GM12878 (cell line): ENCODE data around the gene PIP4K2B. TPM values are rescaled to one million over a fixed set of nuclear protein-coding genes. Genes with fewer than 3 reads are reported as not detected.

Experiments
- ATAC-seq: fragments of 200-7000 bp; cut with Tn5 transposase; 3 replicates; pipeline ENCODE4 v1.9.1; 2020; ENCODE audit warnings: mild to moderate bottlenecking, moderate library complexity
- BruUV-seq: library from RNA; stranded (reverse); fragments of 400-500 nt; replicated peaks from 2 replicates; lab custom pipeline; 2021; lab: Mats Ljungman, UMichigan
- CTCF ChIA-PET: fragments of 300-600 bp; sonication (Branson Sonifier 250); formaldehyde crosslinking; extraction: SDS; loops from one replicate; lab custom pipeline; 2021; ENCODE audit warnings: inconsistent platforms; lab: Yijun Ruan, JAX
- POLR2A ChIA-PET: fragments of 350-600 bp; formaldehyde crosslinking; extraction: SDS; loops from one replicate; lab custom pipeline; 2021; ENCODE audit warnings: inconsistent platforms; lab: Charles Lee
- RAD21 ChIA-PET: fragments of 300-600 bp; sonication (Branson Sonifier 250); formaldehyde crosslinking; loops from one replicate; lab custom pipeline; 2023; ENCODE audit warnings: antibody characterized with exemption; ENCODE audit not compliant: unreplicated experiment; lab: Charles Lee
- SMC1A ChIA-PET: fragments of 300-600 bp; sonication (Branson Sonifier 250); formaldehyde crosslinking; loops from one replicate; lab custom pipeline; 2023; ENCODE audit not compliant: unreplicated experiment, uncharacterized antibody; lab: Charles Lee
- DNase-seq: peaks from one replicate; pipeline ENCODE4 v3.0.0-alpha.2; 2011; ENCODE audit warnings: low read depth, low spot score
- FAIRE-seq: peaks from 3 replicates; lab custom pipeline; 2011; peaks lifted over from hg19 to GRCh38; lab: Jason Lieb, UNC
- H2AFZ ChIP-seq: 2 replicates; pipeline ENCODE4 v1.6.0; 2011; ENCODE audit warnings: low read depth, low read length, control low read depth; ENCODE audit not compliant: control insufficient read depth
- H3K27ac ChIP-seq: 2 replicates; pipeline ENCODE4 v1.5.1; 2011; ENCODE audit warnings: control low read depth; ENCODE audit not compliant: control insufficient read depth, insufficient read depth
- H3K27me3 ChIP-seq, 2 experiments: replicated peaks in 1 of 2; 2 replicates each; pipeline versions ENCODE4 v1.6.0 to v1.6.1; 2011; ENCODE audit warnings: low read length in 1 of 2; ENCODE audit not compliant: control insufficient read depth in 2 of 2, insufficient read depth in 2 of 2
- H3K36me3 ChIP-seq, 2 experiments: 2 replicates each; pipeline ENCODE4 v1.5.1; 2011; ENCODE audit warnings: low read length in 1 of 2; ENCODE audit not compliant: control insufficient read depth in 2 of 2, insufficient read depth in 2 of 2
- H3K4me1 ChIP-seq: 2 replicates; pipeline ENCODE4 v1.6.1; 2011; ENCODE audit warnings: mild to moderate bottlenecking, low read length, moderate library complexity, mixed read lengths; ENCODE audit not compliant: control insufficient read depth, insufficient read depth
- H3K4me2 ChIP-seq: 2 replicates; pipeline ENCODE4 v1.6.0; 2011; ENCODE audit warnings: control low read depth; ENCODE audit not compliant: control insufficient read depth, insufficient read depth
- H3K4me3 ChIP-seq: fragments of 200-600 bp; sonication (generic); 2 replicates; pipeline ENCODE4 v1.5.1; 2016
- H3K79me2 ChIP-seq: 2 replicates; pipeline ENCODE4 v1.6.0; 2011; ENCODE audit warnings: low read length; ENCODE audit not compliant: control insufficient read depth, insufficient read depth
- H3K9ac ChIP-seq: 2 replicates; pipeline ENCODE4 v1.8.0; 2011; ENCODE audit warnings: low read length, control low read depth, mixed read lengths; ENCODE audit not compliant: control insufficient read depth, insufficient read depth
- H3K9me3 ChIP-seq: replicated peaks from 3 replicates; pipeline ENCODE4 v1.5.1; 2011; ENCODE audit warnings: mild to moderate bottlenecking, low read length; ENCODE audit not compliant: control insufficient read depth, insufficient read depth
- H4K20me1 ChIP-seq: 2 replicates; pipeline ENCODE4 v1.6.0; 2011; ENCODE audit not compliant: control insufficient read depth, insufficient read depth
- EP300 ChIP-seq, 2 experiments: fragments of 150-350 bp in 1 of 2; IDR thresholded peaks; 2 replicates each; pipeline ENCODE4 v1.6.1; 2011 to 2012; ENCODE audit warnings: low read depth in 2 of 2, low read length in 2 of 2, borderline replicate concordance in 1 of 2, improper control_type of control experiment in 1 of 2, inconsistent platforms in 1 of 2; ENCODE audit not compliant: control insufficient read depth in 1 of 2
- ESRRA ChIP-seq: IDR thresholded peaks from 2 replicates; pipeline ENCODE4 v1.6.1; 2012; ENCODE audit warnings: mild to moderate bottlenecking, low read length, improper control_type of control experiment
- KDM1A ChIP-seq: fragments of 200-600 bp; sonication (generic); IDR thresholded peaks from 2 replicates; pipeline ENCODE4 v1.6.1; 2016; ENCODE audit warnings: borderline replicate concordance
- MEF2A ChIP-seq: IDR thresholded peaks from 2 replicates; pipeline ENCODE4 v1.6.1; 2011; ENCODE audit warnings: low read depth, mild to moderate bottlenecking, low read length, moderate library complexity; ENCODE audit not compliant: insufficient read depth
- POLR2A ChIP-seq: IDR thresholded peaks from 2 replicates; pipeline ENCODE4 v1.6.1; 2011; ENCODE audit warnings: low read depth, mild to moderate bottlenecking, low read length
- SMAD5 ChIP-seq: IDR thresholded peaks from 2 replicates; pipeline ENCODE4 v1.6.1; 2016; ENCODE audit warnings: antibody characterized with exemption, low read depth
- ZNF207 ChIP-seq: fragments of 450-650 bp; IDR thresholded peaks from 2 replicates; pipeline ENCODE4 v1.6.1; 2014; ENCODE audit warnings: antibody characterized with exemption, mild to moderate bottlenecking, borderline replicate concordance
- WGBS: methylation state at CpG from one replicate; pipeline ENCODE4 v1.1.6; 2016; ENCODE audit warnings: low lambda C conversion rate; ENCODE audit not compliant: insufficient replicate concordance, insufficient coverage; ENCODE audit errors: missing lambda C conversion rate; 5-methylcytosine and 5-hydroxymethylcytosine counted together
- in situ Hi-C: fragments of 300-500 bp; cut with MboI; formaldehyde crosslinking; loops from 9 replicates; pipeline ENCODE4 v1.14.3; 2018; ENCODE audit warnings: mixed read lengths
- intact Hi-C: fragments of 100-400 bp; cut with micrococcal nuclease; formaldehyde crosslinking; loops from one replicate; pipeline ENCODE4 v1.14.2; 2022; ENCODE audit not compliant: unreplicated experiment
- polyA plus RNA-seq, 11 experiments: library from polyadenylated mRNA; depleted of rRNA in 4 of 11; unstranded in 6 of 11; stranded (reverse) in 5 of 11; fragments of >200 nt; fragmentation: Nextera tagmentation in 4 of 11; fragmentation: Illumina TruSeq in 1 of 11; extraction: Ambion mirVana in 4 of 11; extraction: Trizol in 1 of 11; gene quantifications; 1 replicate in 1 of 11; 2 replicates in 10 of 11; pipeline versions ENCODE4 v1.2.1 to v1.2.3, GENCODE V29; 2011 to 2016; ENCODE audit warnings: inconsistent platforms in 2 of 11, missing spikeins in 2 of 11, low read depth in 1 of 11
- total RNA-seq, 4 experiments: library from RNA; depleted of rRNA in 3 of 4; stranded (reverse); fragments of >200 nt in 3 of 4; fragmentation: Illumina TruSeq in 1 of 4; extraction: Trizol in 1 of 4; gene quantifications; 2 replicates each; pipeline versions ENCODE4 v1.2.1 to v1.2.3, GENCODE V29; 2013 to 2021
- TF ChIP-seq, protein P1 (sequence below), 3 experiments: IDR thresholded peaks in 2 of 3; conservative IDR thresholded peaks in 1 of 3; 2 replicates each; pipeline ENCODE4 v1.5.1; 2011; ENCODE audit warnings: low read depth in 3 of 3, low read length in 3 of 3, mild to moderate bottlenecking in 3 of 3, control low read depth in 2 of 3, moderate library complexity in 2 of 3, inconsistent platforms in 1 of 3, mixed read lengths in 1 of 3; ENCODE audit not compliant: control insufficient read depth in 2 of 3, insufficient read depth in 1 of 3; ENCODE audit errors: extremely low read depth in 1 of 3
- TF ChIP-seq, protein P2 (sequence below): fragments of 450-650 bp; formaldehyde crosslinking; IDR thresholded peaks from 2 replicates; pipeline ENCODE4 v1.4.0; 2020; ENCODE audit warnings: mild to moderate bottlenecking, moderate library complexity

Gene PIP4K2B
- total and polyA plus RNA-seq, 10 of the 15 experiments (the other 5 are each of a cell fraction or from before 2014, with no cell fraction given): 3.8 to 30.3 (median 18.2) TPM

DNA sequence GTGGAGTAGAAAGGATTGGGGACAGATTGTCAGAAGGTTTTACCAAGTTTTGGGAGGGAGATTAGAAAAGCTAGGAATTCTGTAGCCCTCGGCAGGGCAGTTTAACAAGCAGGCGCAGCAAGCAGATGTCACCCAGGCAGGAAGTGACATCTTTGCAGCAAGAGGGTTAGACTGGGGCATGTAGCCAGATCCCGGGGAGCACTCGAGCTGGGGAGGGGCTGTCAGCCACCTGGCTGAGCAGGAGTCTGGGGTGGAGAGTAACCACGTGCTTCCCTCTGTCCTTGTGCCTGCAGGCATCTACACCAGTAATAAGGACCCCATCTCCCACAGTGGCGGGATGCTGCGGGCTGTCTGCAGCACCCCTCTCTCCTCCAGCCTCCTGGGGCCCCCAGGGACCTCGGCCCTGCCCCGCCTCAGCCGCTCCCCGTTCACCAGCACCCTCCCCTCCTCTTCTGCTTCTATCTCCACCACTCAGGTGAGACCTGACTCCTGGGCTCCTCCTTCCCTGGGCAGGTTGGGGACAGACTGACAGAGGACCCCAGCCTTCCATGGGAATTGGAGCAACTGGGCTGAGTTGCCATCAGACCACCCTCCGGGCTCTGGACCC, 82.1 kb downstream of the PIP4K2B start:
- intact Hi-C loops: no loop called here

DNA sequence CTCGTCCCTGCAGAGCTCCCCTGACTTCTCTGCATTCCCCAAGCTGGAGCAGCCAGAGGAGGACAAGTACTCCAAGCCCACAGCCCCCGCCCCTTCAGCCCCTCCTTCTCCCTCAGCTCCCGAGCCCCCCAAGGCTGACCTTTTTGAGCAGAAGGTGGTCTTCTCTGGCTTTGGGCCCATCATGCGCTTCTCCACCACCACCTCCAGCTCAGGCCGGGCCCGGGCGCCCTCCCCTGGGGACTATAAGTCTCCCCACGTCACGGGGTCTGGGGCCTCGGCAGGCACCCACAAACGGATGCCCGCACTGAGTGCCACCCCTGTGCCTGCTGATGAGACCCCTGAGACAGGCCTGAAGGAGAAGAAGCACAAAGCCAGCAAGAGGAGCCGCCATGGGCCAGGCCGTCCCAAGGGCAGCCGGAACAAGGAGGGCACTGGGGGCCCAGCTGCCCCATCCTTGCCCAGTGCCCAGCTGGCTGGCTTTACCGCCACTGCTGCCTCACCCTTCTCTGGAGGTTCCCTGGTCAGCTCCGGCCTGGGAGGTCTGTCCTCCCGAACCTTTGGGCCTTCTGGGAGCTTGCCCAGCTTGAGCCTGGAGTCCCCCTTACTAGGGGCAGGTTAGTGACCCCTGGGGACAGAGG, 82.9 kb downstream of the PIP4K2B start:
- TF ChIP-seq ESRRA (no peak), ZNF207 (no peak), KDM1A (no peak), EP300 (IDR thresholded peaks at IDR 0.05; ENCODE audit: borderline replicate concordance in 1 of 2, control insufficient read depth in 1 of 2, low read depth in 2 of 2, low read length in 2 of 2) (no peak), SMAD5 (no peak)
- TF ChIP-seq, protein P1, sequence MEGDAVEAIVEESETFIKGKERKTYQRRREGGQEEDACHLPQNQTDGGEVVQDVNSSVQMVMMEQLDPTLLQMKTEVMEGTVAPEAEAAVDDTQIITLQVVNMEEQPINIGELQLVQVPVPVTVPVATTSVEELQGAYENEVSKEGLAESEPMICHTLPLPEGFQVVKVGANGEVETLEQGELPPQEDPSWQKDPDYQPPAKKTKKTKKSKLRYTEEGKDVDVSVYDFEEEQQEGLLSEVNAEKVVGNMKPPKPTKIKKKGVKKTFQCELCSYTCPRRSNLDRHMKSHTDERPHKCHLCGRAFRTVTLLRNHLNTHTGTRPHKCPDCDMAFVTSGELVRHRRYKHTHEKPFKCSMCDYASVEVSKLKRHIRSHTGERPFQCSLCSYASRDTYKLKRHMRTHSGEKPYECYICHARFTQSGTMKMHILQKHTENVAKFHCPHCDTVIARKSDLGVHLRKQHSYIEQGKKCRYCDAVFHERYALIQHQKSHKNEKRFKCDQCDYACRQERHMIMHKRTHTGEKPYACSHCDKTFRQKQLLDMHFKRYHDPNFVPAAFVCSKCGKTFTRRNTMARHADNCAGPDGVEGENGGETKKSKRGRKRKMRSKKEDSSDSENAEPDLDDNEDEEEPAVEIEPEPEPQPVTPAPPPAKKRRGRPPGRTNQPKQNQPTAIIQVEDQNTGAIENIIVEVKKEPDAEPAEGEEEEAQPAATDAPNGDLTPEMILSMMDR (IDR thresholded peaks at IDR 0.05 in 2 of 3, conservative IDR thresholded peaks at IDR 0.05 in 1 of 3; ENCODE audit: control insufficient read depth in 2 of 3, extremely low read depth in 1 of 3, insufficient read depth in 1 of 3, low read depth in 3 of 3, low read length in 3 of 3): no peak
- TF ChIP-seq, protein P2, sequence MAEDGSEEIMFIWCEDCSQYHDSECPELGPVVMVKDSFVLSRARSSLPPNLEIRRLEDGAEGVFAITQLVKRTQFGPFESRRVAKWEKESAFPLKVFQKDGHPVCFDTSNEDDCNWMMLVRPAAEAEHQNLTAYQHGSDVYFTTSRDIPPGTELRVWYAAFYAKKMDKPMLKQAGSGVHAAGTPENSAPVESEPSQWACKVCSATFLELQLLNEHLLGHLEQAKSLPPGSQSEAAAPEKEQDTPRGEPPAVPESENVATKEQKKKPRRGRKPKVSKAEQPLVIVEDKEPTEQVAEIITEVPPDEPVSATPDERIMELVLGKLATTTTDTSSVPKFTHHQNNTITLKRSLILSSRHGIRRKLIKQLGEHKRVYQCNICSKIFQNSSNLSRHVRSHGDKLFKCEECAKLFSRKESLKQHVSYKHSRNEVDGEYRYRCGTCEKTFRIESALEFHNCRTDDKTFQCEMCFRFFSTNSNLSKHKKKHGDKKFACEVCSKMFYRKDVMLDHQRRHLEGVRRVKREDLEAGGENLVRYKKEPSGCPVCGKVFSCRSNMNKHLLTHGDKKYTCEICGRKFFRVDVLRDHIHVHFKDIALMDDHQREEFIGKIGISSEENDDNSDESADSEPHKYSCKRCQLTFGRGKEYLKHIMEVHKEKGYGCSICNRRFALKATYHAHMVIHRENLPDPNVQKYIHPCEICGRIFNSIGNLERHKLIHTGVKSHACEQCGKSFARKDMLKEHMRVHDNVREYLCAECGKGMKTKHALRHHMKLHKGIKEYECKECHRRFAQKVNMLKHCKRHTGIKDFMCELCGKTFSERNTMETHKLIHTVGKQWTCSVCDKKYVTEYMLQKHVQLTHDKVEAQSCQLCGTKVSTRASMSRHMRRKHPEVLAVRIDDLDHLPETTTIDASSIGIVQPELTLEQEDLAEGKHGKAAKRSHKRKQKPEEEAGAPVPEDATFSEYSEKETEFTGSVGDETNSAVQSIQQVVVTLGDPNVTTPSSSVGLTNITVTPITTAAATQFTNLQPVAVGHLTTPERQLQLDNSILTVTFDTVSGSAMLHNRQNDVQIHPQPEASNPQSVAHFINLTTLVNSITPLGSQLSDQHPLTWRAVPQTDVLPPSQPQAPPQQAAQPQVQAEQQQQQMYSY (CRISPR knock-in tag): no peak
- no peak for ATAC-seq
- H3K9ac ChIP-seq: no peak overlapping the region
- 95% methylated on average over 16 of the region's 18 CpGs for WGBS
- H3K9me3 ChIP-seq: no peaks in the 10 kb centered on the region
- peaks cover 11 to 14% of the 10 kb centered on the region in 2 experiments for H3K36me3 ChIP-seq
- H4K20me1 ChIP-seq: no peaks in the 10 kb centered on the region
- SMC1A ChIA-PET: interaction anchor here (1.0 kb wide), 1 partner anchor 39 kb away, joined by 3 read pairs; no protein-coding TSS in a partner anchor
- RAD21 ChIA-PET: no interaction called here
- H3K4me2 ChIP-seq: no peak overlapping the region
- intact Hi-C loops: no loop called here
- BruUV-seq: TSS peak; percentile 56
- no peaks in the 10 kb centered on the region for H3K79me2 ChIP-seq
- no peak for DNase-seq
- no peak overlapping the region for H2AFZ ChIP-seq
- POLR2A ChIA-PET: no interaction called here
- no peak overlapping the region for H3K27ac ChIP-seq
- no peaks in the 10 kb centered on the region for H3K27me3 ChIP-seq
- peaks cover 10% of the 10 kb centered on the region for H3K4me1 ChIP-seq
- no peak overlapping the region for H3K4me3 ChIP-seq
- FAIRE-seq: no peak
- CTCF ChIA-PET: interaction anchor here (0.6 to 2.8 kb wide), 3 partner anchors 19 to 158 kb away, joined by 3 to 11 read pairs (median 3); no protein-coding TSS in a partner anchor
- in situ Hi-C loops: no loop called here

More for the DNA sequence above, 82.1 kb downstream of the PIP4K2B start:
- in situ Hi-C loops: no loop called here
- CTCF ChIA-PET: interaction anchor here (0.6 to 2.8 kb wide), 3 partner anchors 18 to 159 kb away, joined by 3 to 11 read pairs (median 3); no protein-coding TSS in a partner anchor
- TF ChIP-seq POLR2A: peak; percentile 35; the same call in 1 of the 2 replicates
- no peak for TF ChIP-seq MEF2A
- TF ChIP-seq, all 136 proteins: peak for 1
- no peak overlapping the region for H2AFZ ChIP-seq
- peaks cover 10% of the 10 kb centered on the region for H3K4me1 ChIP-seq
- ChIA-PET SMC1A (no interaction called here), RAD21 (no interaction called here), POLR2A (no interaction called here)
- peaks cover 9 to 14% of the 10 kb centered on the region in 2 experiments for H3K36me3 ChIP-seq
- H3K79me2 ChIP-seq: no peaks in the 10 kb centered on the region
- no TSS peak for BruUV-seq
- no peak overlapping the region for H3K27ac ChIP-seq
- H3K9me3 ChIP-seq: no peaks in the 10 kb centered on the region
- no peak overlapping the region for H3K4me2 ChIP-seq
- no peak overlapping the region for H3K4me3 ChIP-seq
- FAIRE-seq (no peak), ATAC-seq (no peak), DNase-seq (no peak)
- no peaks in the 10 kb centered on the region for H4K20me1 ChIP-seq
- no peaks in the 10 kb centered on the region for H3K27me3 ChIP-seq
- whole genome bisulfite sequencing: 82% methylated on average over 9 of the region's 12 CpGs
- no peak overlapping the region for H3K9ac ChIP-seq
